Astrocyte of the cerebellum (primary cell): ENCODE results near the gene INSR.

Experiments used
- DNase-seq: peaks from one replicate; pipeline ENCODE4 v3.0.0-alpha.2; 2011; ENCODE audit warnings: low read depth
- H3K4me3 ChIP-seq: 2 replicates; pipeline ENCODE4 v1.5.1; 2011; ENCODE audit warnings: mild to moderate bottlenecking, low read depth, low read length, moderate library complexity
- CTCF ChIP-seq: IDR thresholded peaks from 2 replicates; pipeline ENCODE4 v1.5.1; 2012; ENCODE audit warnings: low read length, low read depth, moderate library complexity, mild to moderate bottlenecking; ENCODE audit errors: missing control alignments
- in situ Hi-C: cut with HindIII; loops from 2 replicates; pipeline ENCODE4 v1.10.0; 2017; ENCODE audit warnings: low sequenced_read_pairs

INSR gene

GRCh38 chr19:7219056-7219455 lies 75.2 kb downstream of the INSR start:
- no peak for TF ChIP-seq CTCF
- DNase-seq: no peak
- H3K4me3 ChIP-seq: no peak overlapping the region
- in situ Hi-C loops: no loop called here

GRCh38 chr19:7217861-7218260 lies 76.4 kb downstream of the INSR start:
- TF ChIP-seq CTCF: no peak
- DNase-seq: no peak
- no peak overlapping the region for H3K4me3 ChIP-seq
- in situ Hi-C loops: no loop called here

- H3K4me3 ChIP-seq: no peak overlapping the region
- in situ Hi-C loops: no loop called here
- TF ChIP-seq CTCF: no peak
- no peak for DNase-seq
These were observed 77.8 kb downstream of the INSR start for GRCh38 chr19:7216373-7216902.

GRCh38 chr19:7215176-7215575 lies 79.0 kb downstream of the INSR start:
- no peak overlapping the region for H3K4me3 ChIP-seq
- DNase-seq: no peak
- in situ Hi-C loops: no loop called here
- TF ChIP-seq CTCF: no peak

GRCh38 chr19:7214324-7215089 lies 79.7 kb downstream of the INSR start:
- no peak for TF ChIP-seq CTCF
- no peak for DNase-seq
- in situ Hi-C loops: no loop called here
- no peak overlapping the region for H3K4me3 ChIP-seq

GRCh38 chr19:7213628-7214323 lies 80.4 kb downstream of the INSR start:
- DNase-seq: no peak
- in situ Hi-C loops: no loop called here
- no peak overlapping the region for H3K4me3 ChIP-seq
- no peak for TF ChIP-seq CTCF
